K562 (cell line): ENCODE results near the gene BCL2L15.

Experiments used
- EP300 ChIP-seq: IDR thresholded peaks from 2 replicates; pipeline ENCODE4 v1.6.1; 2012; ENCODE audit warnings: low read length, improper control_type of control experiment
- KDM2B ChIP-seq: fragments of 250-450 bp; sonication (Bioruptor Pico); IDR thresholded peaks from 2 replicates; pipeline ENCODE4 v1.8.0; 2021; ENCODE audit warnings: mild to moderate bottlenecking, moderate library complexity
- POLR2G ChIP-seq: fragments of 200-400 bp; formaldehyde crosslinking; IDR thresholded peaks from 2 replicates; pipeline ENCODE4 v1.6.1; 2017; ENCODE audit warnings: low read depth, mild to moderate bottlenecking, antibody characterized with exemption, low read length, moderate library complexity
- SREBF2 ChIP-seq: sonication (generic); formaldehyde crosslinking; IDR thresholded peaks from 2 replicates; pipeline ENCODE4 v1.4.0; 2020; ENCODE audit warnings: mild to moderate bottlenecking, missing genetic modification reagents
- ZBTB8A ChIP-seq: fragments of 450-650 bp; IDR thresholded peaks from 2 replicates; pipeline ENCODE4 v1.6.1; 2018; ENCODE audit warnings: mild to moderate bottlenecking, moderate library complexity; ENCODE audit not compliant: partially characterized antibody
- TF ChIP-seq, protein P1 (sequence below): fragments of 250-450 bp; sonication (Bioruptor Pico); IDR thresholded peaks from 2 replicates; pipeline ENCODE4 v1.5.0; 2022; ENCODE audit warnings: mild to moderate bottlenecking
- TF ChIP-seq, protein P2 (sequence below), 3 experiments: IDR thresholded peaks in 2 of 3; conservative IDR thresholded peaks in 1 of 3; 2 replicates each; pipeline ENCODE4 v1.5.1; 2011 to 2012; ENCODE audit warnings: low read length in 3 of 3, mild to moderate bottlenecking in 3 of 3, control low read depth in 2 of 3, improper control_type of control experiment in 1 of 3, inconsistent platforms in 1 of 3, low read depth in 1 of 3, mixed read lengths in 1 of 3, moderate library complexity in 1 of 3; ENCODE audit not compliant: insufficient read depth in 2 of 3
- TF ChIP-seq, protein P3 (sequence below): sonication (generic); formaldehyde crosslinking; IDR thresholded peaks from 2 replicates; pipeline ENCODE4 v1.5.0; 2020; ENCODE audit warnings: missing genetic modification reagents
- TF ChIP-seq, protein P4 (sequence below), 3 experiments: fragments of 200-800 bp in 1 of 3; fragments of 250-450 bp in 1 of 3; fragments of 450-650 bp in 1 of 3; sonication (Bioruptor Pico) in 1 of 3; sonication (Bioruptor generic) in 1 of 3; formaldehyde crosslinking in 1 of 3; IDR thresholded peaks; 2 replicates each; pipeline versions ENCODE4 v1.6.1 to v1.8.0; 2016 to 2022; ENCODE audit warnings: mild to moderate bottlenecking in 2 of 3, missing genetic modification characterization in 2 of 3, missing compliant biosample characterization in 1 of 3, moderate library complexity in 1 of 3
- TF ChIP-seq, protein P5 (sequence below): sonication (generic); formaldehyde crosslinking; IDR thresholded peaks from 2 replicates; pipeline ENCODE4 v1.8.0; 2022; ENCODE audit warnings: missing genetic modification reagents, mild to moderate bottlenecking, borderline replicate concordance

GRCh38 chr1:113917400-113918082 is 30.2 kb upstream of the BCL2L15 start:
- no peak for TF ChIP-seq ZBTB8A
- TF ChIP-seq, protein P1, sequence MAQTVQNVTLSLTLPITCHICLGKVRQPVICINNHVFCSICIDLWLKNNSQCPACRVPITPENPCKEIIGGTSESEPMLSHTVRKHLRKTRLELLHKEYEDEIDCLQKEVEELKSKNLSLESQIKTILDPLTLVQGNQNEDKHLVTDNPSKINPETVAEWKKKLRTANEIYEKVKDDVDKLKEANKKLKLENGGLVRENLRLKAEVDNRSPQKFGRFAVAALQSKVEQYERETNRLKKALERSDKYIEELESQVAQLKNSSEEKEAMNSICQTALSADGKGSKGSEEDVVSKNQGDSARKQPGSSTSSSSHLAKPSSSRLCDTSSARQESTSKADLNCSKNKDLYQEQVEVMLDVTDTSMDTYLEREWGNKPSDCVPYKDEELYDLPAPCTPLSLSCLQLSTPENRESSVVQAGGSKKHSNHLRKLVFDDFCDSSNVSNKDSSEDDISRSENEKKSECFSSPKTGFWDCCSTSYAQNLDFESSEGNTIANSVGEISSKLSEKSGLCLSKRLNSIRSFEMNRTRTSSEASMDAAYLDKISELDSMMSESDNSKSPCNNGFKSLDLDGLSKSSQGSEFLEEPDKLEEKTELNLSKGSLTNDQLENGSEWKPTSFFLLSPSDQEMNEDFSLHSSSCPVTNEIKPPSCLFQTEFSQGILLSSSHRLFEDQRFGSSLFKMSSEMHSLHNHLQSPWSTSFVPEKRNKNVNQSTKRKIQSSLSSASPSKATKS (CRISPR knock-in tag): no peak
- TF ChIP-seq, protein P2, sequence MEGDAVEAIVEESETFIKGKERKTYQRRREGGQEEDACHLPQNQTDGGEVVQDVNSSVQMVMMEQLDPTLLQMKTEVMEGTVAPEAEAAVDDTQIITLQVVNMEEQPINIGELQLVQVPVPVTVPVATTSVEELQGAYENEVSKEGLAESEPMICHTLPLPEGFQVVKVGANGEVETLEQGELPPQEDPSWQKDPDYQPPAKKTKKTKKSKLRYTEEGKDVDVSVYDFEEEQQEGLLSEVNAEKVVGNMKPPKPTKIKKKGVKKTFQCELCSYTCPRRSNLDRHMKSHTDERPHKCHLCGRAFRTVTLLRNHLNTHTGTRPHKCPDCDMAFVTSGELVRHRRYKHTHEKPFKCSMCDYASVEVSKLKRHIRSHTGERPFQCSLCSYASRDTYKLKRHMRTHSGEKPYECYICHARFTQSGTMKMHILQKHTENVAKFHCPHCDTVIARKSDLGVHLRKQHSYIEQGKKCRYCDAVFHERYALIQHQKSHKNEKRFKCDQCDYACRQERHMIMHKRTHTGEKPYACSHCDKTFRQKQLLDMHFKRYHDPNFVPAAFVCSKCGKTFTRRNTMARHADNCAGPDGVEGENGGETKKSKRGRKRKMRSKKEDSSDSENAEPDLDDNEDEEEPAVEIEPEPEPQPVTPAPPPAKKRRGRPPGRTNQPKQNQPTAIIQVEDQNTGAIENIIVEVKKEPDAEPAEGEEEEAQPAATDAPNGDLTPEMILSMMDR (IDR thresholded peaks at IDR 0.05 in 2 of 3, conservative IDR thresholded peaks at IDR 0.05 in 1 of 3; ENCODE audit: insufficient read depth in 2 of 3, low read depth in 1 of 3, low read length in 3 of 3): no peak
- TF ChIP-seq, protein P3, sequence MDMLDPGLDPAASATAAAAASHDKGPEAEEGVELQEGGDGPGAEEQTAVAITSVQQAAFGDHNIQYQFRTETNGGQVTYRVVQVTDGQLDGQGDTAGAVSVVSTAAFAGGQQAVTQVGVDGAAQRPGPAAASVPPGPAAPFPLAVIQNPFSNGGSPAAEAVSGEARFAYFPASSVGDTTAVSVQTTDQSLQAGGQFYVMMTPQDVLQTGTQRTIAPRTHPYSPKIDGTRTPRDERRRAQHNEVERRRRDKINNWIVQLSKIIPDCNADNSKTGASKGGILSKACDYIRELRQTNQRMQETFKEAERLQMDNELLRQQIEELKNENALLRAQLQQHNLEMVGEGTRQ (CRISPR knock-in tag): no peak
- TF ChIP-seq, protein P4, sequence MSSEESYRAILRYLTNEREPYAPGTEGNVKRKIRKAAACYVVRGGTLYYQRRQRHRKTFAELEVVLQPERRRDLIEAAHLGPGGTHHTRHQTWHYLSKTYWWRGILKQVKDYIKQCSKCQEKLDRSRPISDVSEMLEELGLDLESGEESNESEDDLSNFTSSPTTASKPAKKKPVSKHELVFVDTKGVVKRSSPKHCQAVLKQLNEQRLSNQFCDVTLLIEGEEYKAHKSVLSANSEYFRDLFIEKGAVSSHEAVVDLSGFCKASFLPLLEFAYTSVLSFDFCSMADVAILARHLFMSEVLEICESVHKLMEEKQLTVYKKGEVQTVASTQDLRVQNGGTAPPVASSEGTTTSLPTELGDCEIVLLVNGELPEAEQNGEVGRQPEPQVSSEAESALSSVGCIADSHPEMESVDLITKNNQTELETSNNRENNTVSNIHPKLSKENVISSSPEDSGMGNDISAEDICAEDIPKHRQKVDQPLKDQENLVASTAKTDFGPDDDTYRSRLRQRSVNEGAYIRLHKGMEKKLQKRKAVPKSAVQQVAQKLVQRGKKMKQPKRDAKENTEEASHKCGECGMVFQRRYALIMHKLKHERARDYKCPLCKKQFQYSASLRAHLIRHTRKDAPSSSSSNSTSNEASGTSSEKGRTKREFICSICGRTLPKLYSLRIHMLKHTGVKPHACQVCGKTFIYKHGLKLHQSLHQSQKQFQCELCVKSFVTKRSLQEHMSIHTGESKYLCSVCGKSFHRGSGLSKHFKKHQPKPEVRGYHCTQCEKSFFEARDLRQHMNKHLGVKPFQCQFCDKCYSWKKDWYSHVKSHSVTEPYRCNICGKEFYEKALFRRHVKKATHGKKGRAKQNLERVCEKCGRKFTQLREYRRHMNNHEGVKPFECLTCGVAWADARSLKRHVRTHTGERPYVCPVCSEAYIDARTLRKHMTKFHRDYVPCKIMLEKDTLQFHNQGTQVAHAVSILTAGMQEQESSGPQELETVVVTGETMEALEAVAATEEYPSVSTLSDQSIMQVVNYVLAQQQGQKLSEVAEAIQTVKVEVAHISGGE (CRISPR knock-in tag; IDR thresholded peaks at IDR 0.05): no peak
- TF ChIP-seq SREBF2 (CRISPR knock-in tag): no peak
- TF ChIP-seq POLR2G: no peak
- TF ChIP-seq KDM2B (CRISPR knock-in tag): no peak
- TF ChIP-seq EP300: no peak
- TF ChIP-seq, protein P5, sequence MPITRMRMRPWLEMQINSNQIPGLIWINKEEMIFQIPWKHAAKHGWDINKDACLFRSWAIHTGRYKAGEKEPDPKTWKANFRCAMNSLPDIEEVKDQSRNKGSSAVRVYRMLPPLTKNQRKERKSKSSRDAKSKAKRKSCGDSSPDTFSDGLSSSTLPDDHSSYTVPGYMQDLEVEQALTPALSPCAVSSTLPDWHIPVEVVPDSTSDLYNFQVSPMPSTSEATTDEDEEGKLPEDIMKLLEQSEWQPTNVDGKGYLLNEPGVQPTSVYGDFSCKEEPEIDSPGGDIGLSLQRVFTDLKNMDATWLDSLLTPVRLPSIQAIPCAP (CRISPR knock-in tag): no peak
